HepG2 (cell line): Measurements from ENCODE around the gene PPP1R13B. TPM values are rescaled to one million over a fixed set of nuclear protein-coding genes. Genes with fewer than 3 reads are reported as not detected.
A peak's percentile ranks its signal among the peaks of the same experiment; 100 is the strongest.

Experiments used
- ETV6 ChIP-seq: sonication (generic); formaldehyde crosslinking; conservative IDR thresholded peaks from 2 replicates; pipeline ENCODE4 v1.4.0; 2020; ENCODE audit warnings: missing genetic modification reagents
- HNRNPUL1 ChIP-seq: fragments of 200-400 bp; formaldehyde crosslinking; IDR thresholded peaks from 2 replicates; pipeline ENCODE4 v1.6.1; 2017; ENCODE audit warnings: low read depth, mild to moderate bottlenecking, low read length, moderate library complexity
- KLF16 ChIP-seq, 2 experiments: sonication (generic) in 1 of 2; formaldehyde crosslinking in 1 of 2; IDR thresholded peaks; 2 replicates each; pipeline versions ENCODE4 v1.6.1 to v1.8.0; 2016 to 2023; ENCODE audit warnings: missing genetic modification reagents in 2 of 2, missing compliant biosample characterization in 1 of 2
- PHF8 ChIP-seq: sonication (generic); formaldehyde crosslinking; IDR thresholded peaks from 2 replicates; pipeline ENCODE4 v1.5.0; 2020; ENCODE audit warnings: missing genetic modification reagents
- RCOR2 ChIP-seq: IDR thresholded peaks from 2 replicates; pipeline ENCODE4 v1.6.1; 2016; ENCODE audit warnings: missing biosample characterization, missing genetic modification reagents
- TEAD3 ChIP-seq: optimal IDR thresholded peaks from 2 replicates; pipeline ENCODE3; 2016; ENCODE audit warnings: borderline replicate concordance
- ZBTB7B ChIP-seq: sonication (generic); formaldehyde crosslinking; IDR thresholded peaks from 2 replicates; pipeline ENCODE4 v1.4.0; 2020; ENCODE audit warnings: missing genetic modification reagents
- ZIK1 ChIP-seq: sonication (generic); formaldehyde crosslinking; IDR thresholded peaks from 2 replicates; pipeline ENCODE4 v1.5.0; 2020; ENCODE audit warnings: mild to moderate bottlenecking, low read depth, missing genetic modification reagents, borderline replicate concordance
- ZNF292 ChIP-seq: sonication (generic); formaldehyde crosslinking; IDR thresholded peaks from 2 replicates; pipeline ENCODE4 v1.8.1; 2022; ENCODE audit warnings: mild to moderate bottlenecking, low read depth, missing genetic modification reagents, borderline replicate concordance
- ZNF746 ChIP-seq: sonication (generic); formaldehyde crosslinking; IDR thresholded peaks from 2 replicates; pipeline ENCODE4 v1.8.0; 2022; ENCODE audit warnings: mild to moderate bottlenecking, missing genetic modification reagents
- ZNF768 ChIP-seq: sonication (generic); formaldehyde crosslinking; IDR thresholded peaks from 2 replicates; pipeline ENCODE4 v1.4.0; 2020; ENCODE audit warnings: missing genetic modification reagents
- ZNF780A ChIP-seq: sonication (generic); formaldehyde crosslinking; IDR thresholded peaks from 2 replicates; pipeline ENCODE4 v1.8.0; 2022; ENCODE audit warnings: mild to moderate bottlenecking, missing genetic modification reagents, moderate library complexity
- ZNF790 ChIP-seq: sonication (generic); formaldehyde crosslinking; IDR thresholded peaks from 2 replicates; pipeline ENCODE4 v1.8.0; 2022; ENCODE audit warnings: missing genetic modification reagents, mild to moderate bottlenecking, borderline replicate concordance
- polyA plus RNA-seq, 8 experiments: library from polyadenylated mRNA; depleted of rRNA in 3 of 8; stranded (reverse) in 7 of 8; unstranded in 1 of 8; fragments of >200 nt; fragmentation: Illumina TruSeq in 4 of 8; extraction: Trizol in 4 of 8; gene quantifications; 2 replicates each; pipeline versions ENCODE4 v1.2.1 to v1.2.3, GENCODE V29; 2011 to 2016; ENCODE audit warnings: low read depth in 4 of 8, missing spikeins in 1 of 8, mixed read lengths in 1 of 8; ENCODE audit not compliant: insufficient read depth in 1 of 8
- total RNA-seq, 5 experiments: library from RNA; depleted of rRNA; stranded (reverse); fragments of >200 nt; fragmentation: Illumina TruSeq; extraction: Trizol; gene quantifications; 2 replicates each; pipeline ENCODE4 v1.2.3, GENCODE V29; 2016; ENCODE audit warnings: low read depth in 1 of 5
- TF ChIP-seq, protein P1 (sequence below): sonication (generic); formaldehyde crosslinking; IDR thresholded peaks from 2 replicates; pipeline ENCODE4 v1.5.0; 2020; ENCODE audit warnings: mild to moderate bottlenecking, missing genetic modification reagents, moderate library complexity
- TF ChIP-seq, protein P2 (sequence below): sonication (generic); formaldehyde crosslinking; IDR thresholded peaks from 2 replicates; pipeline ENCODE4 v1.8.1; 2023; ENCODE audit warnings: mild to moderate bottlenecking, moderate library complexity, missing genetic modification reagents
- TF ChIP-seq, protein P3 (sequence below): sonication (generic); formaldehyde crosslinking; conservative IDR thresholded peaks from 2 replicates; pipeline ENCODE4 v1.8.0; 2022; ENCODE audit warnings: low read depth, missing genetic modification reagents
- TF ChIP-seq, protein P4 (sequence below), 2 experiments: sonication (generic) in 1 of 2; formaldehyde crosslinking in 1 of 2; IDR thresholded peaks; 2 replicates each; pipeline versions ENCODE4 v1.5.1 to v1.6.1; 2011 to 2020; ENCODE audit warnings: borderline replicate concordance in 1 of 2, low read depth in 1 of 2, low read length in 1 of 2, mild to moderate bottlenecking in 1 of 2, missing genetic modification reagents in 1 of 2, moderate library complexity in 1 of 2
- TF ChIP-seq, protein P5 (sequence below): sonication (generic); formaldehyde crosslinking; IDR thresholded peaks from 2 replicates; pipeline ENCODE4 v1.4.0; 2020; ENCODE audit warnings: missing genetic modification reagents

Gene PPP1R13B
- total and polyA plus RNA-seq, 2 of the 13 experiments (the other 11 are each of a cell fraction or from before 2014, with no cell fraction given) = 4.6 to 9.4 TPM

DNA sequence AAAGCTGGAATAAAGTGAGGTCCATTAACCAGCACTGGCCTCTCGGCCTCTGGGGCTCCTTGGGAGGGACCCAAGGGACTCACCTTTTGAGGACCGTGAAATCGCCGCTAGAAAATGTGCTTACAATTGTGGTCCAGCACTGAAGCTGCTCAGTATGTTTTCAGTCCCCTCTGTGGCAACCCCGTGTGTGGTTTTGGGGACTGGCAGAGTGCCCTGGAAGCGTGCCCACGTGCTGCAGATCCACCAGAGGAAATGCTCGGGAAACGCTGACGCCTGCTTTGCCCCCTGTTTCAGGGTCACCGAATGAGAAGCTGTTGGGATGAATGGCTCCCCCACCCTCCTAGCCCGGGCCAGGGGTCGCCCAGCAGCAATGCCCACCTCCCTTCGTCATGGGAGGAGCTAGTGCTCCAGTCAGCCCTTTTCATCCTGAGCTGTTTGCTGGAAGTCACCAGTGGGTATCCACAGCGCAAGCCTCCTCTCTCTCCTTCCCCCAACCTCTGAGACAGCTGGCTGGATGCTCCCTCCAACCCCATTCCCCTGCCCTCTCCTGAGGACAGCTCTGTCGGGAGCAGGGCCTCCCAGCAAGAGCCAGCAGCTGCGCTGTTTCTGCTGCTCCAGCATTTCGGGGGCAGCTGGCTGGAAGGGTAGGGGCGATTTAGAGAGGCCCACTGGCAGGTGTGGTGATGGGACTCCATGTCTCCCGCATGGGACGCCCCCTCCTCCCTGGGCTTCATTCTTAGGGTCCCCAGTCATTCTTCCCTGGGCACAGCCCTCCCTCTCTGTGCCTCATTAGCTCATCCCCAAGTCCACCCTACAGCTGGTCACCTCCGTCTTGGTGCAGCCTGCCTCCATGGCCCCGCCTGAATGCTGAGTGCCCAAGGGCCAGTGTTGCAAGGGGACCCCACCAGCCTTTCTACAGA lies 33.2 kb upstream of the PPP1R13B start (continued):
- TF ChIP-seq ZNF292 (CRISPR knock-in tag) (no peak), PHF8 (CRISPR knock-in tag) (0 out of 2 replicates have a peak, but pooled peaks have one; percentile 24), ZNF768 (CRISPR knock-in tag) (no peak; the same call in 1 of the 2 replicates), TEAD3 (no peak), HNRNPUL1 (no peak), ZIK1 (CRISPR knock-in tag) (0 out of 2 replicates have a peak, but pooled peaks have one; percentile 53), ZNF790 (CRISPR knock-in tag) (no peak), KLF16 (CRISPR knock-in tag; IDR thresholded peaks at IDR 0.05) (no peak), ETV6 (CRISPR knock-in tag) (no peak), ZNF746 (CRISPR knock-in tag) (0 out of 2 replicates have a peak, but pooled peaks have one; percentile 25), ZNF780A (CRISPR knock-in tag) (no peak; the same call in 1 of the 2 replicates), RCOR2 (CRISPR knock-in tag) (no peak), ZBTB7B (CRISPR knock-in tag) (0 out of 2 replicates have a peak, but pooled peaks have one; percentile 29)
- TF ChIP-seq, protein P1, sequence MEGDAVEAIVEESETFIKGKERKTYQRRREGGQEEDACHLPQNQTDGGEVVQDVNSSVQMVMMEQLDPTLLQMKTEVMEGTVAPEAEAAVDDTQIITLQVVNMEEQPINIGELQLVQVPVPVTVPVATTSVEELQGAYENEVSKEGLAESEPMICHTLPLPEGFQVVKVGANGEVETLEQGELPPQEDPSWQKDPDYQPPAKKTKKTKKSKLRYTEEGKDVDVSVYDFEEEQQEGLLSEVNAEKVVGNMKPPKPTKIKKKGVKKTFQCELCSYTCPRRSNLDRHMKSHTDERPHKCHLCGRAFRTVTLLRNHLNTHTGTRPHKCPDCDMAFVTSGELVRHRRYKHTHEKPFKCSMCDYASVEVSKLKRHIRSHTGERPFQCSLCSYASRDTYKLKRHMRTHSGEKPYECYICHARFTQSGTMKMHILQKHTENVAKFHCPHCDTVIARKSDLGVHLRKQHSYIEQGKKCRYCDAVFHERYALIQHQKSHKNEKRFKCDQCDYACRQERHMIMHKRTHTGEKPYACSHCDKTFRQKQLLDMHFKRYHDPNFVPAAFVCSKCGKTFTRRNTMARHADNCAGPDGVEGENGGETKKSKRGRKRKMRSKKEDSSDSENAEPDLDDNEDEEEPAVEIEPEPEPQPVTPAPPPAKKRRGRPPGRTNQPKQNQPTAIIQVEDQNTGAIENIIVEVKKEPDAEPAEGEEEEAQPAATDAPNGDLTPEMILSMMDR = 0 out of 2 replicates have a peak, but pooled peaks have one; percentile 2
- TF ChIP-seq, protein P2, sequence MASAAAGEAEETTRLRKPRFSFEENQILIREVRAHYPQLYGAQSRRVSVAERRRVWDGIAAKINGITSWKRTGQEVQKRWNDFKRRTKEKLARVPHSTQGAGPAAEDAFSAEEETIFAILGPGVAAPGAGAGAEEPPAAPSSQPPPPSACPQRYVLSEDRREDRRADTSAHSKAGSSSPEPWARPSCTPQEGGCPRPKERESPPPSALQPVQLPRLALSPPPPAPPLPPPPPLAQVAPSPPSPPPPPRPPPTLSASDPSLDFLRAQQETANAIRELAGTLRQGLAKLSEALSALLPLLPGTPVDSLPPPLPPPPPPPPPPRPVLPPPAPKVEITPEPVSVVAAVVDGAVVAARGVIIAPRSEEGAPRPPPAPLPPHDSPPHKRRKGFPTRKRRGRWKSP (CRISPR knock-in tag) = 0 out of 2 replicates have a peak, but pooled peaks have one; percentile 54
- TF ChIP-seq, protein P3, sequence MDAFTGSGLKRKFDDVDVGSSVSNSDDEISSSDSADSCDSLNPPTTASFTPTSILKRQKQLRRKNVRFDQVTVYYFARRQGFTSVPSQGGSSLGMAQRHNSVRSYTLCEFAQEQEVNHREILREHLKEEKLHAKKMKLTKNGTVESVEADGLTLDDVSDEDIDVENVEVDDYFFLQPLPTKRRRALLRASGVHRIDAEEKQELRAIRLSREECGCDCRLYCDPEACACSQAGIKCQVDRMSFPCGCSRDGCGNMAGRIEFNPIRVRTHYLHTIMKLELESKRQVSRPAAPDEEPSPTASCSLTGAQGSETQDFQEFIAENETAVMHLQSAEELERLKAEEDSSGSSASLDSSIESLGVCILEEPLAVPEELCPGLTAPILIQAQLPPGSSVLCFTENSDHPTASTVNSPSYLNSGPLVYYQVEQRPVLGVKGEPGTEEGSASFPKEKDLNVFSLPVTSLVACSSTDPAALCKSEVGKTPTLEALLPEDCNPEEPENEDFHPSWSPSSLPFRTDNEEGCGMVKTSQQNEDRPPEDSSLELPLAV (CRISPR knock-in tag) = 0 out of 2 replicates have a peak, but pooled peaks have one; percentile 25
- TF ChIP-seq, protein P4, sequence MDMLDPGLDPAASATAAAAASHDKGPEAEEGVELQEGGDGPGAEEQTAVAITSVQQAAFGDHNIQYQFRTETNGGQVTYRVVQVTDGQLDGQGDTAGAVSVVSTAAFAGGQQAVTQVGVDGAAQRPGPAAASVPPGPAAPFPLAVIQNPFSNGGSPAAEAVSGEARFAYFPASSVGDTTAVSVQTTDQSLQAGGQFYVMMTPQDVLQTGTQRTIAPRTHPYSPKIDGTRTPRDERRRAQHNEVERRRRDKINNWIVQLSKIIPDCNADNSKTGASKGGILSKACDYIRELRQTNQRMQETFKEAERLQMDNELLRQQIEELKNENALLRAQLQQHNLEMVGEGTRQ (IDR thresholded peaks at IDR 0.05; ENCODE audit: low read depth, low read length) = peak; percentile 62
- TF ChIP-seq, protein P4 (CRISPR knock-in tag; IDR thresholded peaks at IDR 0.05; ENCODE audit: borderline replicate concordance) = 0 out of 2 replicates have a peak, but pooled peaks have one; percentile 11
- TF ChIP-seq, protein P5, sequence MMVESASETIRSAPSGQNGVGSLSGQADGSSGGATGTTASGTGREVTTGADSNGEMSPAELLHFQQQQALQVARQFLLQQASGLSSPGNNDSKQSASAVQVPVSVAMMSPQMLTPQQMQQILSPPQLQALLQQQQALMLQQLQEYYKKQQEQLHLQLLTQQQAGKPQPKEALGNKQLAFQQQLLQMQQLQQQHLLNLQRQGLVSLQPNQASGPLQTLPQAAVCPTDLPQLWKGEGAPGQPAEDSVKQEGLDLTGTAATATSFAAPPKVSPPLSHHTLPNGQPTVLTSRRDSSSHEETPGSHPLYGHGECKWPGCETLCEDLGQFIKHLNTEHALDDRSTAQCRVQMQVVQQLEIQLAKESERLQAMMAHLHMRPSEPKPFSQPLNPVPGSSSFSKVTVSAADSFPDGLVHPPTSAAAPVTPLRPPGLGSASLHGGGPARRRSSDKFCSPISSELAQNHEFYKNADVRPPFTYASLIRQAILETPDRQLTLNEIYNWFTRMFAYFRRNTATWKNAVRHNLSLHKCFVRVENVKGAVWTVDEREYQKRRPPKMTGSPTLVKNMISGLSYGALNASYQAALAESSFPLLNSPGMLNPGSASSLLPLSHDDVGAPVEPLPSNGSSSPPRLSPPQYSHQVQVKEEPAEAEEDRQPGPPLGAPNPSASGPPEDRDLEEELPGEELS (CRISPR knock-in tag) = no peak
